ENCODE results near the gene C11orf86.
"Not testable (repeated sequence)": the region's sequence is repeated elsewhere in the genome, so short reads cannot be mapped to it uniquely, and the experiment has no call there.

The C11orf86 gene

DNA sequence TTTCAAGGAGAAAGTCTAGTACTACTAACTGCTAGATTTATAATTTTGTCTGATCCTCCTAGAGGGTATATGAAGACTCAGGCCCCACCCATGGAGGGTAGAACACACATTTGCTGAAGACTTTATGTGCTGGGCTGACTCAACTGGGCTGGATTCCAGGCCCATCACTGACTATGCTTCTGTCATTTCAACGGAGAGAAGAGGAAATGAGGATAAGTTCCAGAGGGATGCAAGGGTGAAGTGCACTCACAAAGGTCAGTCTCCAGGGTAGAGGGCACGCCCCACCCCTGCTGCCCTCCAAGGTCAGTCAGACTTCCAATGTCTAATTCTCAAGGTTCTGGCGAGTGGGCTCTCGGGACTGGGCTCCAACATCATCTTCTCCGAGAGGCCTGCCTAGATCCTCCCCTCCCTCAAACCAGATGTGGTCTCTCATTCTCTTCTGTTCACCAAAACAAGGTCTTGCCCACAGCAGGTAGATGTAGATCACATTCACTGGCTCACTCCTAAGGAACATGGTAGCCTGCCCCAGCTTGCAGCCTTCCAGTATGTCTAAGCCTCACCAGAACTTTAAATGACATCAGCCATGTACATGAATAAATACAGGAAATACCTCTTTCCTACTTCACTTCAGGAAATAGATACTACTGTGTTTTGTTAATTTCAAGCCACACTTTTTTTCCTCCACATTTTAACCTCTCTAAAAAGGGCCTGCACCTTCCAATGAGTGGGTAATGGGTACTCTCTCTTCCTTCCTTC is 7.3 kb upstream of the C11orf86 start:
- no peak for DNase-seq

- no peak for DNase-seq
These were observed 5.4 kb upstream of the C11orf86 start for GRCh38 chr11:66969584-66970225.

GRCh38 chr11:66970371-66970806 is 4.7 kb upstream of the C11orf86 start:
- DNase-seq: no peak

GRCh38 chr11:66970807-66971442 is 4.2 kb upstream of the C11orf86 start:
- no peak for DNase-seq

DNA sequence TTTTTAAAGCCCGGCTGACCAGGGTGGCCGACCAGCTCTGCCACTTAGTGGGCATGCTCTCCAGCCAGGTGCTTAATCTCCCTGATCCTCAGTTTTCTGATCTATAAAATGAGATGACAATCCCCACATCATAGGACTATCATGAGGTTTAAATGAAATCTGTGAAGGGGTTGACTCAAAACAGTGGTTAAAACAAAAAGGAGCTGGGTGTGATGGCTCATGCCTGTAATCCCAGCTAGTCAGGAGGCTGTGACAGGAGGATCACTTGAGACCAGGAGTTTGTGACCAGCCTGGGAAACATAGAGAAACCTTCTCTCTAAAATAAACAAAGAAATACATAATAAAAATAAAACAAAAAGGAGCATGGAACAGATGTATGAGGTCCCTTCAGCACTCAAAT is 3.6 kb upstream of the C11orf86 start:
- no peak for DNase-seq

DNA sequence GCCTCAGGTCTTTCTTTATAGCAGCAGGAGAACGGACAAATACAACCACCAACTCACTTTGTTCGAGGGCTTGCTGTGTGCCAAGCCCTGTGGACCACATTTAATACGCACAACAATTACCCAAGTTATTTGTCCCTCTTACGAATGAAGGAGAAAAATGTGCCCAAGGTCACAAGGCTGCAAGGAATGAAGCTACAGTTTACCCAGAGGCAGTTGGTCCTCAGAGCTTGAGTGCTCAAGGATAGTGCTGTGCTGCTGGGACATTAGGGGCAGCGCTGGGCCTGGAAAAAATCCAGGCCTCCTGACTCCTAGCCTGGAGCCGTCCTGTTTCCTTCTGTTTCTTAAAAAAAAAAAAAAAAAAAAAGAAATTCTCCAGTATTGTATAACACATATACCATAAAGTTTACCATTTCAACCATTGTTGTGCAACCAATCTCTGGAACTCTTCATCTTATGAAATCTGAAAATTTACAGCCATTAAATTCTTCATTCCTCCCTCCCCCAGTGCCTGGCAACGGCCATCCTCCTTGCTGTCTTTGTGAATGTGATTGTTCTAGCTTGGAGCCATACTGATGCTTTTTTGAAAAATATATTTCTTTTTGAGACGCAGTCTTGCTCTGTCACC is 1.0 kb upstream of the C11orf86 start:
- DNase-seq: no peak

GRCh38 chr11:66975405-66976027 is 412 bp downstream of the C11orf86 start:
- DNase-seq: no peak

GRCh38 chr11:66976028-66976467 is 944 bp downstream of the C11orf86 start:
- no peak for DNase-seq

DNA sequence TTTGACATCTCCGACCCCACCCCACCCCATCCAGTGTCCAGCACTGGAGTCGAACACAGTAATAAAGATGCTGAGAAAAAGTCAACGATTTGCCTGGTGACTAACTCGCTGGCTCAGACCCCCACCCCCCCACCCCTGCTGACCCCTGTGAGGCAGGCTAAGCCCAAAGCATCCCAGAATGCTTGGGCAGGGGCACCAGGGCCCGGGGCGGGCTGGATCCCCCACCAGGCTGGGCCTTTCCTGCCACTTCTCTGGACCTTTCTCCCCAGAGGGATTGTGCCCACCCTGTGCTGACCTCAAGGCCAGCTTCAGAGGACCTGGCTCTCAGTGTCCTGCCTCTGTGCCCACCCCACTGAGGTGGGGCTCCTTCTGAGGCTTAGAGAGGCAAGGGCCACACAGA is 1.8 kb downstream of the C11orf86 start:
- DNase-seq: no peak

DNA sequence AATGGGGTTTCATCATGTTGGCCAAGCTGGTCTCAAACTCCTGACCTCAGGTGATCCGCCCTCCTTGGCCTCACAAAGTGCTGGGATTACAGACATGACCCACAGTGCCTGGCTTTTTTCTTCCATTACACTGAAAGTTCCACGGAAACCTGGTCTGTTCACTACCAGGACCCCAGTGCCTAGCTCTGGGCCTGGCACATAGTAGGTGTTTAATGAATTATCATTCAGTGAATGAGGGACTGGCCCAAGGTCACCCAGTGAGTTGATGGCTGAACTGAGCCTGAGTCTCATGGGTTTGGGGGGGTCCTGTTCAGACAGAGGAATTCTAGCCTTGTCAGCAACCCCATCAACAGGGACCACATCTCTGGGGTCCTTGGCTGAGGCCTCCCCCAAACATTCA is 3.1 kb downstream of the C11orf86 start:
- DNase-seq: no peak

GRCh38 chr11:66978717-66979116 is 3.6 kb downstream of the C11orf86 start:
- no peak for DNase-seq

DNA sequence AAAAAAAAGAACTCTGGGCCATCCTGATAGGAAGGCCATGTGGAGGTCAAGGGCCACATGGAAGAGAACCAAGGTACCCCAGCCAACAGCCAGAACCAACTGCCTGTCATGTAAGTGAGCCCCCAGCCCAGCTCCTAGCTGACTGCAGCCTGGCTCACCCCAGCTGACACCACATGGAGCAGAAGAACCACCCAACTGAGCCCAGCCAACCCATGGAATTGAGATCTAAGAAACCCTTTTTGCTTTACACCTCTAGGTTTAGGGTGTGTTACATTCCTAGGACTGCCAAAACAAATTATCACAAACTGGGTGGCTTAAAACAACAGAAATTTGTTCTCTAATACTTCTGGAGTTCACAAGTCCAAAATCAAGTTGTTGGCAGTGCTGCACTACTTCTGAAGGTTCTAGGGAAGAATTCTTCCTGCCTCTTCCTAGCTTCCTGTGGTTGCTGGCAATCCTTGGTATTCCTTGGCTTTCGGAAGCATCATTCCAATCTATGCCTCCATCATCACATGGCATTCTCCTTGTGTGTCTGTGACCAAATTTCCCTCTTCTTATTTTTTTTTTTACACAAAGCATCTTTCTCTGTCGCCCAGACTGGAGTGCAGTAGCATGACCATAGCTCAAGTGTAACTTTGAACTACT is 4.4 kb downstream of the C11orf86 start:
- DNase-seq: no peak

GRCh38 chr11:66981976-66982578 is 7.0 kb downstream of the C11orf86 start:
- DNase-seq: no peak

DNA sequence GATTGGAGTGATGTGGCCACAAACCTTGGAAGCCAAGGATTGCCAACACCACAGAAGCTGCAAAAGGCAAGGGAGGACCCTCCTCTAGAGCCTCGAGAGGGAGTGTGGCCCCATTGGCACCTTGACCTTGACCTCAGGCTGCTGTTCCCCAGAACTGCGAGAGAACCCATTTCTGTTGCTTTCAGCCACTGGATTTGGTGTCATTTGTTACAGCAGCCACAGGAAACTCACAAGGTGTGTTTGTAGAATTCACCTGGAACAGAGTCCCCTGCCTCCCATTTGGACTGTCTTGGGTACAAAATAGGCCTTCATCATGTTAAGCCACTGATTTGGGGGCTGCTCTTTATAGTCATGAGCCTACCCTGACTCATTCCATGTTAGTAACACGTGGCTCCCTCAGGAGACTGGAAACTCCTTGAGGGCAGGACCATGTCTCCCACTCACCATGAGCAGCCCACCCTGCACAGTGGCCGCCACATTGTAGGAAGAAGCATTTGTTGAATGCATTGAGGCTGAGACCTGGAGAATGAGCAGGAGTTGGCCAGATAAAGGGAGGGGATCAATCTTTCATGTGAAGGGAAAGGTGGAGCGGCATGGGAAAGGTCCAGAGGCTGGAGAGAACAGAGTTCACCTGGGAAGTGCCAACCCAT is 8.3 kb downstream of the C11orf86 start:
- no peak for DNase-seq

GRCh38 chr11:66985508-66986177 is 10.5 kb downstream of the C11orf86 start:
- DNase-seq: no peak

DNA sequence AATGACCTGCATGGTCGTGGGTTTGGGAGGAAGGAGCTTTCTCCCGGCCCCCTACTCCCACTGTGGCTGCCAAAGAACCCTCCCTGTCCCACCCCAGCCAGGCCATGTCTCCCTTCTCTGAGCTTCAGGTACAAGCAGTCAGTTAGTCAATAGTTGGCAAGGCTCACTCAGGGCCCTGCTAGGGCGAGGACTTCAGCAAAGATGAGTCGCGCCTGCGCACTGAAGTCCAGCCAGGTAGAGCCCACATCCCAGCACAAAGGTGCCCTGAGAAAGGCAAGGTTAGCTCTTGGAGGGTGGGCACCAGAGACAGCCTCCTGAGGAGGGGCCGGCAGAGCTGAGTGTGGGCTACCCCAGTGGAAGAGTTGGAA is 11.1 kb downstream of the C11orf86 start:
- DNase-seq: no peak

DNA sequence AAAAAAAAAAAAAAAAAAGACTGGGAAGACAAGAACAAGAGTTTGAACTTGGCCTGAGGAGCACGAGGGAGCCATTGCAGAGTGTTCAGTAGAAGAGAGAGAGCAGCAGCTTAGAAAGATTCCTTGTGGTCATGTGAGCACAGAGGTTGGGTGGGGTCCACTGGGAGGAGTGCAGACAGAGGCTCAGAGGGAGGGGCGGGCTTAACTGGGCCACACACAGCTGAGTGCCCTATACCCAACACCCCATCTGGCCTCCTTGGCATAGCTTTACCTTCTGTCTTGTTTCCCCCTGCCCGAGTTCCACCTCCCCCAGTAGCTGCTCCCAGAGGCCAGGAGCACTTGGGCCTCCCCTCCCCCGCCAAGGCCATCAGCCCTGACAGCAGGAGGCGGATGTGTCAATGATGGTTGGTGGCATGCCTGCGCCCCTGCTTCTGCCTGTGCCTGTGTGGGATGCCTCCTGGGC is 12.1 kb downstream of the C11orf86 start:
- no peak for DNase-seq

- no peak for DNase-seq
These were observed 13.0 kb downstream of the C11orf86 start for GRCh38 chr11:66987924-66988637.

DNA sequence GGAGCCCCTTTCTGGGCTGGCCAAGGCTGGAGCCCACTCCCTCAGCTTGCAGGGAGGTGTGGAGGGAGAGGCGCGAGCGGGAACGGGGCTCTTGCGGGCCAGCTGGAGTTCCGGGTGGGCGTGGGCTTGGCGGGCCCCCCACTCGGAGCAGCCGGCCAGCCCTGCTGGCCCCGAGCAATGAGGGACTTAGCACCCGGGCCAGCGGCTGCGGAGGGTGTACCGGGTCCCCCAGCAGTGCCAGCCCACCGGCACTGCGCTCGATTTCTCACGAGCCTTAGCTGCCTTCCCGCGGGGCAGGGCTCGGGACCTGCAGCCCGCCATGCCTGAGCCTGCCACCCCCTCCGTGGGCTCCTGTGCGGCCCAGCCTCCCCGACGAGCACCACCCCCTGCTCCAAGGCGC is 13.6 kb downstream of the C11orf86 start:
- not testable (repeated sequence) for DNase-seq

- DNase-seq: not testable (repeated sequence)
These were observed 14.3 kb downstream of the C11orf86 start for GRCh38 chr11:66989360-66989759.
